OCI-LY7 (cell line): Measurements from ENCODE around the gene DLG3. TPM values are rescaled to one million over a fixed set of nuclear protein-coding genes. Genes with fewer than 3 reads are reported as not detected.
"Not testable (repeated sequence)": the region's sequence is repeated elsewhere in the genome, so short reads cannot be mapped to it uniquely, and the experiment has no call there.

Experiments
- BruUV-seq: library from RNA; stranded (reverse); fragments of 400-500 nt; replicated peaks from 2 replicates; lab custom pipeline; 2021; lab: Mats Ljungman, UMichigan
- CTCF ChIA-PET: fragments of 300-600 bp; sonication (Branson Sonifier 250); formaldehyde crosslinking; loops from one replicate; lab custom pipeline; 2022; ENCODE audit warnings: antibody characterized with exemption; ENCODE audit not compliant: unreplicated experiment; lab: Charles Lee
- POLR2A ChIA-PET: fragments of 300-600 bp; sonication (Branson Sonifier 250); formaldehyde crosslinking; loops from one replicate; lab custom pipeline; 2022; ENCODE audit warnings: antibody characterized with exemption; lab: Charles Lee
- DNase-seq: peaks from one replicate; pipeline ENCODE4 v3.0.0-alpha.2; 2015; ENCODE audit warnings: low spot score
- H2AFZ ChIP-seq: fragments of 200-600 bp; sonication (generic), shearing (Covaris generic); 2 replicates; pipeline ENCODE4 v1.6.1; 2014; ENCODE audit warnings: mild to moderate bottlenecking, antibody characterized with exemption, low read length, moderate library complexity
- H3K27ac ChIP-seq: fragments of 200-600 bp; sonication (generic); 2 replicates; pipeline ENCODE4 v1.5.1; 2014; ENCODE audit warnings: mixed run types, low read depth, mild to moderate bottlenecking, moderate library complexity, low read length, inconsistent platforms; ENCODE audit not compliant: poor library complexity, severe bottlenecking
- H3K36me3 ChIP-seq: fragments of 200-600 bp; sonication (generic); 2 replicates; pipeline ENCODE4 v1.6.1; 2014; ENCODE audit warnings: mild to moderate bottlenecking, antibody characterized with exemption, low read length, moderate library complexity, mixed read lengths; ENCODE audit not compliant: insufficient read depth
- H3K4me1 ChIP-seq: fragments of 200-600 bp; sonication (generic); 2 replicates; pipeline ENCODE4 v1.5.1; 2014; ENCODE audit warnings: mild to moderate bottlenecking, low read length; ENCODE audit not compliant: insufficient read depth, poor library complexity, severe bottlenecking
- H3K4me2 ChIP-seq: fragments of 200-600 bp; sonication (generic); 2 replicates; pipeline ENCODE4 v1.6.1; 2014; ENCODE audit warnings: mild to moderate bottlenecking, low read length
- H3K4me3 ChIP-seq: fragments of 200-600 bp; sonication (generic); 2 replicates; pipeline ENCODE4 v1.5.1; 2014; ENCODE audit warnings: mild to moderate bottlenecking, low read depth, low read length; ENCODE audit not compliant: poor library complexity, severe bottlenecking
- H3K79me2 ChIP-seq: fragments of 200-600 bp; sonication (generic); 2 replicates; pipeline ENCODE4 v1.6.1; 2016; ENCODE audit warnings: low read depth, mild to moderate bottlenecking, low read length, moderate library complexity, mixed read lengths; ENCODE audit not compliant: insufficient read depth
- H3K9me2 ChIP-seq: fragments of 200-600 bp; sonication (generic); 2 replicates; pipeline ENCODE4 v1.6.1; 2016; ENCODE audit warnings: mild to moderate bottlenecking, low read length, mixed read lengths; ENCODE audit not compliant: insufficient read depth
- H3K9me3 ChIP-seq: fragments of 200-600 bp; sonication (generic); 2 replicates; pipeline ENCODE4 v1.6.1; 2014; ENCODE audit warnings: mild to moderate bottlenecking, mixed run types, low read length, mixed read lengths
- H4K20me1 ChIP-seq: fragments of 200-600 bp; sonication (generic); 2 replicates; pipeline ENCODE4 v1.6.1; 2014; ENCODE audit warnings: mild to moderate bottlenecking, antibody characterized with exemption, low read length, moderate library complexity, mixed read lengths; ENCODE audit not compliant: insufficient read depth
- EZH2phosphoT487 ChIP-seq: fragments of 200-600 bp; sonication (generic); IDR thresholded peaks from 2 replicates; pipeline ENCODE4 v1.6.1; 2018; ENCODE audit warnings: low read depth, borderline replicate concordance, mild to moderate bottlenecking, mixed run types, antibody characterized with exemption, low read length, moderate library complexity, mixed read lengths
- intact Hi-C: fragments of 100-400 bp; cut with micrococcal nuclease; formaldehyde crosslinking; loops from one replicate; pipeline ENCODE4 v1.10.0; 2022; ENCODE audit not compliant: unreplicated experiment
- total RNA-seq, 2 experiments: library from RNA; depleted of rRNA in 1 of 2; stranded (reverse); fragments of >200 nt in 1 of 2; shearing (Covaris generic) in 1 of 2; gene quantifications; 2 replicates each; pipeline ENCODE4 v1.2.3, GENCODE V29; 2014 to 2022
- TF ChIP-seq, protein P1 (sequence below): fragments of 200-600 bp; sonication (generic); conservative IDR thresholded peaks from 2 replicates; pipeline ENCODE4 v1.5.1; 2014; ENCODE audit warnings: mild to moderate bottlenecking, antibody characterized with exemption, low read length, moderate library complexity, mixed read lengths

Gene DLG3
- total RNA-seq, 2 experiments from 2014 or later = 0.06 TPM; not detected in 1

DNA sequence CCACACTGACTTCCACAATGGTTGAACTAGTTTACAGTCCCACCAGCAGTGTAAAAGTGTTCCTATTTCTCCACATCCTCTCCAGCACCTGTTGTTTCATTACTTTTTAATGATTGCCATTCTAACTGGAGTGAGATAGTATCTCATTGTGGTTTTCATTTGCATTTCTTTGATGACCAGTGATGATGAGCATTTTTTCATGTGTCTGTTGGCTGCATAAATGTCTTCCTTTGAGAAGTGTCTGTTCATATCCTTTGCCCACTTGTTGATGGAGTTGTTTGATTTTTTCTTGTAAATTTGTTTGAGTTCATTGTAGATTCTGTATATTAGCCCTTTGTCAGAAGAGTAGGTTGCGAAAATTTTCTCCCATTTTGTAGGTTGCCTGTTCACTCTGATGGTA lies 71.1 kb downstream of the DLG3 start:
- POLR2A ChIA-PET, H3K27ac ChIP-seq, H3K9me3 ChIP-seq, H2AFZ ChIP-seq, H3K4me3 ChIP-seq, DNase-seq, H3K4me1 ChIP-seq, BruUV-seq, H3K79me2 ChIP-seq, CTCF ChIA-PET, intact Hi-C loops, H3K4me2 ChIP-seq, H4K20me1 ChIP-seq, H3K9me2 ChIP-seq, H3K36me3 ChIP-seq: not testable (repeated sequence)

DNA sequence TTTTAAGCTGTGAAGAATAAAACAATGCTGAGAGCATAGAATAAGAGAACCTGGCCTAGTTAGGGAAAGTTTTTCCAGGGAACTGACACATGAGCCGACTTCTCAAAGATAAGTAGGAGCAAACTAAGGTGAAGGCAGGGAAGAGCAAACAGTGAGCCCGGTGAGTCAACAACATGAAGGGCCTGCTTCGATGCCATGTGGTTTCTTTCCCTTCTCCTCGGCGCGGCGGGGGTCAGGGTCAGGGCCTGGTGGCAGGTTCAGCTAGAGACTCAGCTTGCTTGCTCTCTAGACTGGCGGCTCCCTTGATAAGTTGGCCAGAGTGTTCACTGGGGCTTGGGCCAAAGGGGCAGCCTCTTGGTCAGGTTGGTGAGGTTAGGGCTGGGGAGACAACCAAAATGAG lies 81.1 kb downstream of the DLG3 start:
- Histone ChIP-seq H3K9me3 (no peaks in the 10 kb centered on the region), H3K4me2 (no peak overlapping the region), H3K36me3 (no peaks in the 10 kb centered on the region), H3K4me1 (no peaks in the 10 kb centered on the region), H3K9me2 (no peaks in the 10 kb centered on the region), H3K79me2 (no peaks in the 10 kb centered on the region), H3K4me3 (no peak overlapping the region), H2AFZ (no peak overlapping the region), H4K20me1 (no peaks in the 10 kb centered on the region), H3K27ac (no peak overlapping the region)
- ChIA-PET CTCF (no interaction called here), POLR2A (interaction anchor here (0.5 kb wide), 1 partner anchor 15 kb away, joined by 3 read pairs; no protein-coding TSS in a partner anchor)
- no peak for TF ChIP-seq EZH2phosphoT487
- TF ChIP-seq, protein P1, sequence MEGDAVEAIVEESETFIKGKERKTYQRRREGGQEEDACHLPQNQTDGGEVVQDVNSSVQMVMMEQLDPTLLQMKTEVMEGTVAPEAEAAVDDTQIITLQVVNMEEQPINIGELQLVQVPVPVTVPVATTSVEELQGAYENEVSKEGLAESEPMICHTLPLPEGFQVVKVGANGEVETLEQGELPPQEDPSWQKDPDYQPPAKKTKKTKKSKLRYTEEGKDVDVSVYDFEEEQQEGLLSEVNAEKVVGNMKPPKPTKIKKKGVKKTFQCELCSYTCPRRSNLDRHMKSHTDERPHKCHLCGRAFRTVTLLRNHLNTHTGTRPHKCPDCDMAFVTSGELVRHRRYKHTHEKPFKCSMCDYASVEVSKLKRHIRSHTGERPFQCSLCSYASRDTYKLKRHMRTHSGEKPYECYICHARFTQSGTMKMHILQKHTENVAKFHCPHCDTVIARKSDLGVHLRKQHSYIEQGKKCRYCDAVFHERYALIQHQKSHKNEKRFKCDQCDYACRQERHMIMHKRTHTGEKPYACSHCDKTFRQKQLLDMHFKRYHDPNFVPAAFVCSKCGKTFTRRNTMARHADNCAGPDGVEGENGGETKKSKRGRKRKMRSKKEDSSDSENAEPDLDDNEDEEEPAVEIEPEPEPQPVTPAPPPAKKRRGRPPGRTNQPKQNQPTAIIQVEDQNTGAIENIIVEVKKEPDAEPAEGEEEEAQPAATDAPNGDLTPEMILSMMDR = no peak
- BruUV-seq = no TSS peak
- no peak for DNase-seq
- intact Hi-C loops = no loop called here

DNA sequence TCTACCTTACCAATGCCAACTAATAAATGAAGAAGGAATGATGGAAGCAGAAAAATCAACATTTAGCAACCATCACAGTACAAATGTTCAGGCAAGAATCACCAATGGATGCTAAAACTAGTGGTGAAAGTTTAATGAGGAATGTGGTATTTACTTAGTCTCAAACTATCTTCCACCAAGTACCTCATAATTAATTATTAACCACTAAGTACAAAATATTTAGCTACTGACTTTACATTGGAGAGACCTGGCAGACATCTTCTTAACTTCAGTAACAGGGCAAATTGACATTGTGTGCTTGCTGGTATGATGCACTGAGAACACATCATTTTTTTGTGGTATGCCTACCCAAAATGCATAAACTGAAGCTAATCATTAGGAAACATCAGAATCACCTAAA lies 82.4 kb downstream of the DLG3 start:
- ChIA-PET CTCF (no interaction called here), POLR2A (no interaction called here)
- TF ChIP-seq, protein P1 = no peak
- no peak for TF ChIP-seq EZH2phosphoT487
- no peaks in the 10 kb centered on the region for H3K79me2 ChIP-seq
- H3K9me2 ChIP-seq = no peaks in the 10 kb centered on the region
- no peak overlapping the region for H3K27ac ChIP-seq
- no peaks in the 10 kb centered on the region for H3K9me3 ChIP-seq
- H2AFZ ChIP-seq = no peak overlapping the region
- no TSS peak for BruUV-seq
- DNase-seq = no peak
- no peaks in the 10 kb centered on the region for H3K36me3 ChIP-seq
- H3K4me2 ChIP-seq = no peak overlapping the region
- intact Hi-C loops = no loop called here
- no peak overlapping the region for H3K4me3 ChIP-seq
- H4K20me1 ChIP-seq = no peaks in the 10 kb centered on the region
- H3K4me1 ChIP-seq = no peaks in the 10 kb centered on the region
